Fibroblast of lung (primary cell): Measurements from ENCODE around the gene GLYATL3.

Experiments
- EZH2 ChIP-seq: IDR thresholded peaks from 2 replicates; pipeline ENCODE4 v1.5.1; 2012; ENCODE audit warnings: low read length, control low read depth, mild to moderate bottlenecking; ENCODE audit errors: missing control alignments
- TF ChIP-seq, protein P1 (sequence below), 2 donors: IDR thresholded peaks in 1 of 2; conservative IDR thresholded peaks in 1 of 2; 1 replicate in 1 of 2; 2 replicates in 1 of 2; pipeline ENCODE4 v1.5.1; 2011 to 2012; ENCODE audit warnings: low read length in 2 of 2, control low read depth in 1 of 2, inconsistent platforms in 1 of 2, low read depth in 1 of 2, mild to moderate bottlenecking in 1 of 2

DNA sequence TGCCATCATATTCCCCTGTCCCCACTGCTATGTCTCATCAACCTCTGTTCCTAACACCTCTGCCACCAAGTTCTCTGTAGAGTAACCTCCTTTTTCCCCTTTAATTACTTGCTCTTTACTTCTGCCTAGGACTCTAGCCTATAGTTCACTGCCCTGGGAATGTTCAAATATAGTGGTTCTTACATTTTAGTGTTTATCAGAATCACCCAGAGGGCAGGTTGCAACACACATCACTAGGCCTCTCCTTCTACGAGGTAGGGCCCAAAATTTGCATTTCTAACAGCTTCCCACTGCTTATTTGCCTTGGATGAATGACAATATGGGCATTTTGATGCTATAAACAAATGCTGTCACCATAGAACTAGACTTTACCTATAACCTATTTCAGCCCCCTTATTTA lies 27.6 kb downstream of the GLYATL3 start:
- TF ChIP-seq, protein P1, sequence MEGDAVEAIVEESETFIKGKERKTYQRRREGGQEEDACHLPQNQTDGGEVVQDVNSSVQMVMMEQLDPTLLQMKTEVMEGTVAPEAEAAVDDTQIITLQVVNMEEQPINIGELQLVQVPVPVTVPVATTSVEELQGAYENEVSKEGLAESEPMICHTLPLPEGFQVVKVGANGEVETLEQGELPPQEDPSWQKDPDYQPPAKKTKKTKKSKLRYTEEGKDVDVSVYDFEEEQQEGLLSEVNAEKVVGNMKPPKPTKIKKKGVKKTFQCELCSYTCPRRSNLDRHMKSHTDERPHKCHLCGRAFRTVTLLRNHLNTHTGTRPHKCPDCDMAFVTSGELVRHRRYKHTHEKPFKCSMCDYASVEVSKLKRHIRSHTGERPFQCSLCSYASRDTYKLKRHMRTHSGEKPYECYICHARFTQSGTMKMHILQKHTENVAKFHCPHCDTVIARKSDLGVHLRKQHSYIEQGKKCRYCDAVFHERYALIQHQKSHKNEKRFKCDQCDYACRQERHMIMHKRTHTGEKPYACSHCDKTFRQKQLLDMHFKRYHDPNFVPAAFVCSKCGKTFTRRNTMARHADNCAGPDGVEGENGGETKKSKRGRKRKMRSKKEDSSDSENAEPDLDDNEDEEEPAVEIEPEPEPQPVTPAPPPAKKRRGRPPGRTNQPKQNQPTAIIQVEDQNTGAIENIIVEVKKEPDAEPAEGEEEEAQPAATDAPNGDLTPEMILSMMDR (conservative IDR thresholded peaks at IDR 0.05 in 1 of 2, IDR thresholded peaks at IDR 0.05 in 1 of 2; ENCODE audit: low read depth in 1 of 2, low read length in 2 of 2), result no peak
- TF ChIP-seq EZH2, result no peak
